SIG-M5 treated with dmso at 0.1 percent for 504 hours (cell line): ENCODE data around the gene RFLNA.

ENCODE experiments used
- DNase-seq: peaks from one replicate; lab custom pipeline; 2025; ENCODE audit not compliant: unreplicated experiment; lab: John Stamatoyannopoulos, UW

Gene RFLNA

DNA sequence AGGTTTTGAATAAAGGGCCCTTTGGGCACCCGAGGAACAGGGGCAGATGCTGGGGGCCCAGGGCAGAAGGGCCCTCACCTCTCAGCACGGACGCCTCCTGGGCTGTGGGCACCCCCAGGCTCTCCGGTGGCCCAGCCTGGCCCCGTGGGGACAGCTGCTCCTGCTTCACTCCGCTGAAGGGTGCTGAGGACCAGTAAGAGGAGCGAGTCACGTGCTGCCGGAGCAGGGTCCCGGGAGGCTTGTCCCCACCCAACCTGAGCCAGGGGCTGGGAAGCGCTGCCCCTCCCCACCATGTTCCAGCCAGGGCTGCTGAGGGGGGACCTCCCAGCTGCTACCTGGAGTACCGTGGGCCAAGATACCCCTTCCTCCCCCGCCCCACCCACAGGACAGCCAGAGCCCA, 59.5 kb downstream of the RFLNA start:
- DNase-seq, result no peak

- no peak for DNase-seq
These were observed 61.3 kb downstream of the RFLNA start for GRCh38 chr12:124356221-124356620.

DNA sequence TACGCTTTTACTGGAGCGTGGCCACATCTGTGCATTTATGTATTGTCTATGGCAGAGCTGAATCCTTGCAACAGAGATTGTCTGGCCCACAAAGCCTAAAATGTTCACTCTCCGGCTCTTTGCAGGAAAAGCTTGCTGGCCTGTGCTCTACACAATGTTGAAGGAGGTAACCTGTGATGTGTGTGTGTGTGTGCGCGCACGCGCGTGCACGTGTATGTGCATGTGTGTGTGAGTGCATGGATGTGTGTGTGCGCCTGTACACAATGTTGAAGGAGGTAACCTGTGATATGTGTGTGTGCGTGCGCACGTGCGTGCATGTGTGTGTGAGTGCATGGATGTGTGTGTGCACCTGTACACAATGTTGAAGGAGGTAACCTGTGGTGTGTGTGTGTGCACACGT, 62.7 kb downstream of the RFLNA start:
- no peak for DNase-seq

- DNase-seq, result no peak
These were observed 63.7 kb downstream of the RFLNA start for GRCh38 chr12:124358572-124358971.

GRCh38 chr12:124359671-124360581, 65.0 kb downstream of the RFLNA start:
- DNase-seq, result peak; percentile 30

GRCh38 chr12:124361074-124361970, 66.4 kb downstream of the RFLNA start:
- no peak for DNase-seq

GRCh38 chr12:124361996-124362395, 67.1 kb downstream of the RFLNA start:
- no peak for DNase-seq

- no peak for DNase-seq
These were observed 68.6 kb downstream of the RFLNA start for GRCh38 chr12:124363353-124363965.

DNA sequence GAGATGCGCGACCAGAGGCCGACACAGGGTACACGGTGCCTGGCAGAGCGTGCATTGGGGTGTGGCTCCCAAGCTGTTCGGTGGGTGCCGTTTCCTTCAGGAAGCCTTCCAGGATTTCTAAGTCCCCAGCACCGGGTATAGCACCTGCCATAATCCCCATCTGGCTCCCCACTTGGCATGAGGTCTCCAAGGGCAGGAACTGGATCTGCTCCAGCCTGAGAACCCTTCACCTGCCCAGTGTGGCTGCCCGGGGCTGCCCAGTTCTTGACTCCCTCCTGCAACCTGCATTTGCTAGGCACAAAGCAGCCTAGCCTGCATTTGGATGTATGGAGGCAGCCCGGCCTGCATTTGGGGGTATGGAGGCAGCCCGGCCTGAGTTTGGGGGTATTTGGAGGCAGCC, 69.7 kb downstream of the RFLNA start:
- no peak for DNase-seq
